IMR-90 (cell line): ENCODE data around the gene SEH1L. TPM values are rescaled to one million over a fixed set of nuclear protein-coding genes. Genes with fewer than 3 reads are reported as not detected.

Experiments used
- ATAC-seq: fragments of 200-7000 bp; cut with Tn5 transposase; 2 replicates; pipeline ENCODE4 v1.9.1; 2020; ENCODE audit warnings: low read depth, mild to moderate bottlenecking, moderate library complexity
- BruUV-seq: library from RNA; stranded (reverse); fragments of 400-500 nt; replicated peaks from 2 replicates; lab custom pipeline; 2021; lab: Mats Ljungman, UMichigan
- CTCF ChIA-PET: fragments of 300-600 bp; formaldehyde crosslinking; extraction: SDS; loops from one replicate; lab custom pipeline; 2021; ENCODE audit warnings: antibody characterized with exemption; lab: Yijun Ruan, JAX
- POLR2A ChIA-PET: fragments of 300-600 bp; sonication (Branson Sonifier 250); formaldehyde crosslinking; loops from one replicate; lab custom pipeline; 2022; ENCODE audit warnings: antibody characterized with exemption; ENCODE audit not compliant: unreplicated experiment; lab: Charles Lee
- DNase-seq: peaks from one replicate; pipeline ENCODE4 v3.0.0; 2013
- H2AFZ ChIP-seq: replicated peaks from 2 replicates; pipeline ENCODE3; 2013; ENCODE audit warnings: low read length, mild to moderate bottlenecking; ENCODE audit not compliant: poor library complexity
- H2AK5ac ChIP-seq: 2 replicates; pipeline ENCODE4 v1.6.1; 2013; ENCODE audit warnings: low read depth, low read length, inconsistent platforms
- H2AK9ac ChIP-seq: replicated peaks from 2 replicates; pipeline ENCODE3; 2013; ENCODE audit warnings: mild to moderate bottlenecking, low read depth, low read length, moderate library complexity; ENCODE audit not compliant: poor library complexity
- H2BK120ac ChIP-seq: 2 replicates; pipeline ENCODE4 v1.6.1; 2013; ENCODE audit warnings: low read depth, low read length, inconsistent platforms
- H2BK15ac ChIP-seq: 3 replicates; pipeline ENCODE4 v1.6.1; 2013; ENCODE audit warnings: low read depth, low read length, inconsistent platforms
- H2BK20ac ChIP-seq: 2 replicates; pipeline ENCODE4 v1.6.1; 2013; ENCODE audit warnings: low read depth, mild to moderate bottlenecking, inconsistent platforms, low read length, moderate library complexity
- H2BK5ac ChIP-seq: 2 replicates; pipeline ENCODE4 v1.6.1; 2013; ENCODE audit warnings: mild to moderate bottlenecking, low read depth, low read length, inconsistent platforms; ENCODE audit not compliant: poor library complexity, severe bottlenecking
- H3K14ac ChIP-seq: replicated peaks from 2 replicates; pipeline ENCODE4 v1.6.1; 2013; ENCODE audit warnings: low read depth, low read length, inconsistent platforms
- H3K18ac ChIP-seq: 2 replicates; pipeline ENCODE4 v1.6.1; 2013; ENCODE audit warnings: low read depth, low read length, control low read depth
- H3K23ac ChIP-seq: 2 replicates; pipeline ENCODE4 v1.6.1; 2013; ENCODE audit warnings: low read depth, low read length, inconsistent platforms
- H3K27ac ChIP-seq: 2 replicates; pipeline ENCODE4 v1.5.1; 2013; ENCODE audit warnings: mild to moderate bottlenecking, control low read depth, low read length; ENCODE audit not compliant: insufficient read depth
- H3K27me3 ChIP-seq: 2 replicates; pipeline ENCODE4 v1.6.1; 2013; ENCODE audit warnings: low read length; ENCODE audit not compliant: control insufficient read depth, insufficient read depth
- H3K36me3 ChIP-seq: 2 replicates; pipeline ENCODE4 v1.6.1; 2013; ENCODE audit warnings: low read length, mixed read lengths; ENCODE audit not compliant: control insufficient read depth, insufficient read depth
- H3K4ac ChIP-seq: 2 replicates; pipeline ENCODE4 v1.6.1; 2013; ENCODE audit warnings: low read depth, low read length, inconsistent platforms
- H3K4me1 ChIP-seq: 2 replicates; pipeline ENCODE4 v1.6.1; 2013; ENCODE audit warnings: low read length, mixed read lengths; ENCODE audit not compliant: control insufficient read depth, insufficient read depth
- H3K4me2 ChIP-seq: 2 replicates; pipeline ENCODE4 v1.6.1; 2013; ENCODE audit warnings: low read depth, mild to moderate bottlenecking, control low read depth, low read length, moderate library complexity
- H3K4me3 ChIP-seq: 2 replicates; pipeline ENCODE4 v1.5.1; 2013; ENCODE audit warnings: low read depth, mild to moderate bottlenecking, control low read depth, low read length, moderate library complexity; ENCODE audit not compliant: insufficient read depth
- H3K56ac ChIP-seq: 2 replicates; pipeline ENCODE4 v1.6.1; 2013; ENCODE audit warnings: low read length, inconsistent platforms; ENCODE audit not compliant: insufficient read depth; ENCODE audit errors: extremely low read depth
- H3K79me1 ChIP-seq, 2 experiments: 2 replicates each; pipeline ENCODE4 v1.6.1; 2013; ENCODE audit warnings: low read length in 2 of 2, inconsistent platforms in 1 of 2, low read depth in 1 of 2
- H3K9ac ChIP-seq: 2 replicates; pipeline ENCODE4 v1.6.1; 2013; ENCODE audit warnings: low read depth, low read length, control low read depth
- H3K9me1 ChIP-seq: 2 replicates; pipeline ENCODE4 v1.6.1; 2013; ENCODE audit warnings: low read length, inconsistent platforms; ENCODE audit not compliant: insufficient read depth
- H3K9me3 ChIP-seq: 2 replicates; pipeline ENCODE4 v1.6.1; 2013; ENCODE audit warnings: low read length; ENCODE audit not compliant: control insufficient read depth, insufficient read depth
- H4K20me1 ChIP-seq: 2 replicates; pipeline ENCODE4 v1.6.1; 2013; ENCODE audit warnings: low read length, inconsistent platforms; ENCODE audit not compliant: insufficient read depth
- H4K5ac ChIP-seq: 2 replicates; pipeline ENCODE4 v1.6.1; 2013; ENCODE audit warnings: mild to moderate bottlenecking, low read depth, low read length, control low read depth
- H4K8ac ChIP-seq, 2 experiments: 2 replicates each; pipeline ENCODE4 v1.6.1; 2013; ENCODE audit warnings: low read depth in 2 of 2, low read length in 2 of 2, control low read depth in 1 of 2, inconsistent platforms in 1 of 2
- H4K91ac ChIP-seq: 2 replicates; pipeline ENCODE4 v1.6.1; 2013; ENCODE audit warnings: low read depth, low read length, inconsistent platforms; ENCODE audit not compliant: insufficient read depth
- BHLHE40 ChIP-seq: fragments of 150-350 bp; IDR thresholded peaks from 2 replicates; pipeline ENCODE4 v1.6.1; 2016; ENCODE audit warnings: mild to moderate bottlenecking, low read depth, low read length
- CEBPB ChIP-seq: IDR thresholded peaks from 2 replicates; pipeline ENCODE4 v1.6.1; 2012; ENCODE audit warnings: low read depth, low read length, improper control_type of control experiment
- CHD1 ChIP-seq: IDR thresholded peaks from 2 replicates; pipeline ENCODE4 v1.6.1; 2012; ENCODE audit warnings: low read depth, low read length, improper control_type of control experiment
- FOS ChIP-seq: fragments of 150-350 bp; IDR thresholded peaks from 2 replicates; pipeline ENCODE4 v1.6.1; 2016; ENCODE audit warnings: low read depth, low read length
- MAFK ChIP-seq: IDR thresholded peaks from 2 replicates; pipeline ENCODE4 v1.6.1; 2012; ENCODE audit warnings: low read depth, low read length, improper control_type of control experiment
- MAZ ChIP-seq: IDR thresholded peaks from 2 replicates; pipeline ENCODE4 v1.6.1; 2012; ENCODE audit warnings: low read depth, mild to moderate bottlenecking, low read length, improper control_type of control experiment, moderate library complexity, borderline replicate concordance
- NFE2L2 ChIP-seq: fragments of 150-350 bp; IDR thresholded peaks from 2 replicates; pipeline ENCODE4 v1.6.1; 2016; ENCODE audit warnings: low read depth, mild to moderate bottlenecking, low read length
- POLR2A ChIP-seq: IDR thresholded peaks from 2 replicates; pipeline ENCODE4 v1.6.1; 2012; ENCODE audit warnings: mild to moderate bottlenecking, low read depth, low read length
- RAD21 ChIP-seq: IDR thresholded peaks from 2 replicates; pipeline ENCODE4 v1.6.1; 2012; ENCODE audit warnings: low read length, improper control_type of control experiment
- SMC3 ChIP-seq: fragments of 150-350 bp; IDR thresholded peaks from 2 replicates; pipeline ENCODE4 v1.6.1; 2016; ENCODE audit warnings: low read depth, mild to moderate bottlenecking, antibody characterized with exemption, low read length, moderate library complexity
- WGBS, 2 experiments: methylation state at CpG; one replicate each; pipeline versions ENCODE4 v1.1.5 to v1.1.7; 2013; ENCODE audit warnings: missing lambda C conversion rate in 2 of 2; ENCODE audit not compliant: insufficient read length in 1 of 2; ENCODE audit errors: extremely low coverage in 2 of 2; 5-methylcytosine and 5-hydroxymethylcytosine counted together
- dilution Hi-C: fragments of 300-500 bp; cut with HindIII; formaldehyde crosslinking; loops from one replicate; pipeline ENCODE4 v1.14.3; 2018; ENCODE audit warnings: low sequenced_read_pairs; ENCODE audit not compliant: unreplicated experiment
- in situ Hi-C: fragments of 300-500 bp; cut with MboI; formaldehyde crosslinking; loops from 3 replicates; pipeline ENCODE4 v1.14.3; 2019; ENCODE audit warnings: low sequenced_read_pairs, inconsistent platforms, mixed read lengths
- intact Hi-C: fragments of 100-400 bp; cut with micrococcal nuclease; formaldehyde crosslinking; loops from 2 replicates; pipeline ENCODE4 v1.10.0; 2022
- polyA plus RNA-seq, 3 experiments: library from polyadenylated mRNA; depleted of rRNA; stranded (reverse); fragments of >200 nt; gene quantifications; 2 replicates each; pipeline ENCODE4 v1.2.3, GENCODE V29; 2012; ENCODE audit warnings: low replicate concordance in 1 of 3
- total RNA-seq: library from RNA; depleted of rRNA; stranded (reverse); fragments of >200 nt; gene quantifications from 2 replicates; pipeline ENCODE4 v1.2.3, GENCODE V29; 2012
- TF ChIP-seq, protein P1 (sequence below): conservative IDR thresholded peaks from 2 replicates; pipeline ENCODE4 v1.5.1; 2012; ENCODE audit warnings: mild to moderate bottlenecking, low read depth, low read length, improper control_type of control experiment
- TF ChIP-seq, protein P2 (sequence below): fragments of 150-350 bp; IDR thresholded peaks from 2 replicates; pipeline ENCODE4 v1.6.1; 2017; ENCODE audit warnings: mild to moderate bottlenecking, antibody characterized with exemption, low read length, low read depth
- TF ChIP-seq, protein P3 (sequence below): fragments of 150-350 bp; IDR thresholded peaks from 2 replicates; pipeline ENCODE4 v1.6.1; 2016; ENCODE audit warnings: low read depth, mild to moderate bottlenecking, low read length, moderate library complexity, borderline replicate concordance

SEH1L gene
- total and polyA plus RNA-seq, 2 of the 4 experiments (the other 2 are of a cell fraction): 27.6 to 45.5 TPM

DNA sequence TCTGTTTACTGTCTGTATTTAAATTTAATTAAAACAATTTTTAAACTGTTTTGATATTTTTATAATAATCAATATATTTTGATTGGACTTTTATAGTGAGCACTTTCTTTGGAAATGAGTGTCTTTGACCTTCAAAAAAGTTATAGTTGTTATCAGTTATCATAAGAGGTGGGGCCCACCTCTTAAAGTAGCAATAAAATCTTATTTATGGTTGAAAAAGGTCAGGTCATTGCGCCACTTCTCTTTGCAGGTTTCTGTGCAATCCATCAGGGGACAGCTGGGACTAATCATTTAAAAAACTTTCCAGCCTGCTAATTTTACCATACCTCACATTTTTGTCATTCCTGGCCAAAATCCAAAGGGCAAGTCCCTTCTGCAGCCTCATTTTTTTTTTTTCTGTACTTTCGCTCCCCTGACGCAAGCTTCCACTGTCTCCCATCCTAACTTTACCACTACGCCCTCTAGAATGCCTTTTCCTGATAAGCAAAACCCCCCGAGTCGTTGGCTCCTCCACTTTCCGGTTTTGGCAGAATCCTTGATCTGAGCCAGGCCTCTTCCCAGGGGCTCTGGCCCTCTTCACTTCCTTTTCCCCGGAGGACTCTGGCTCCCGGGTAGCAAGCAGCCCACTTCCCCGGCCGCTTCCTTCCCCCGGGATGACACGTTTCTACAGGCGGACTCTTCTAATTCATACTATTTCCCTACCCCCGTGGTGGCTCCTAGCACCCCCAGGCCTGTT is 1.1 kb upstream of the SEH1L start:
- peak overlapping the region; percentile 84 for H3K4me3 ChIP-seq
- WGBS, 2 experiments: 0% methylated on average over 3 of the region's 15 CpGs; no CpG with 5 or more reads in 1 of the 2 experiments
- dilution Hi-C loops: no loop called here
- peak overlapping the region; percentile 90 for H3K9ac ChIP-seq
- DNase-seq: peak; percentile 89
- peak overlapping the region; percentile 81 for H3K4me2 ChIP-seq
- H3K56ac ChIP-seq: peak overlapping the region; percentile 97
- no peaks in the 10 kb centered on the region for H3K9me3 ChIP-seq
- peaks cover 3% of the 10 kb centered on the region; the same call in 1 of the 2 replicates for H3K4me1 ChIP-seq
- no peaks in the 10 kb centered on the region for H3K36me3 ChIP-seq
- peak overlapping the region; percentile 95 for H4K91ac ChIP-seq
- H4K5ac ChIP-seq: peak overlapping the region; percentile 17
- H2BK120ac ChIP-seq: peak overlapping the region; percentile 81
- peak overlapping the region; percentile 93 for H2AK5ac ChIP-seq
- no TSS peak for BruUV-seq
- CTCF ChIA-PET: interaction anchor here (0.6 kb wide), 2 partner anchors 206 to 554 kb away, joined by 3 read pairs; no protein-coding TSS in a partner anchor
- peaks cover 13% of the 10 kb centered on the region for H3K9me1 ChIP-seq
- ATAC-seq: peak; percentile 1; the same call in 1 of the 2 replicates
- intact Hi-C loops: loop anchor here (5.0 to 10.0 kb wide), 2 partner anchors 208 to 569 kb away; partner anchors contain the start of gene AFG3L2
- H3K79me1 ChIP-seq: peaks cover 19 to 38% of the 10 kb centered on the region in 2 experiments
- H3K14ac ChIP-seq: peak overlapping the region; percentile 99
- in situ Hi-C loops: loop anchor here (10.0 kb wide), 1 partner anchor 572 kb away; the partner anchor contains the start of gene AFG3L2
- peak overlapping the region; percentile 51 for H3K18ac ChIP-seq
- peak overlapping the region; percentile 4; the same call in 1 of the 3 replicates for H2BK15ac ChIP-seq
- H3K4ac ChIP-seq: peak overlapping the region; percentile 92
- H2BK20ac ChIP-seq: peak overlapping the region; percentile 41; the same call in 1 of the 2 replicates
- peak overlapping the region; percentile 87 for H2AFZ ChIP-seq
- H4K8ac ChIP-seq: peak overlapping the region; percentile 79 to 94
- H2BK5ac ChIP-seq: peak overlapping the region; percentile 90
- H3K23ac ChIP-seq: peak overlapping the region; percentile 92
- peak overlapping the region; percentile 100 for H2AK9ac ChIP-seq
- POLR2A ChIA-PET: no interaction called here
- H4K20me1 ChIP-seq: peaks cover 7% of the 10 kb centered on the region
- H3K27ac ChIP-seq: peak overlapping the region; percentile 93
- no peaks in the 10 kb centered on the region for H3K27me3 ChIP-seq
- TF ChIP-seq, protein P1, sequence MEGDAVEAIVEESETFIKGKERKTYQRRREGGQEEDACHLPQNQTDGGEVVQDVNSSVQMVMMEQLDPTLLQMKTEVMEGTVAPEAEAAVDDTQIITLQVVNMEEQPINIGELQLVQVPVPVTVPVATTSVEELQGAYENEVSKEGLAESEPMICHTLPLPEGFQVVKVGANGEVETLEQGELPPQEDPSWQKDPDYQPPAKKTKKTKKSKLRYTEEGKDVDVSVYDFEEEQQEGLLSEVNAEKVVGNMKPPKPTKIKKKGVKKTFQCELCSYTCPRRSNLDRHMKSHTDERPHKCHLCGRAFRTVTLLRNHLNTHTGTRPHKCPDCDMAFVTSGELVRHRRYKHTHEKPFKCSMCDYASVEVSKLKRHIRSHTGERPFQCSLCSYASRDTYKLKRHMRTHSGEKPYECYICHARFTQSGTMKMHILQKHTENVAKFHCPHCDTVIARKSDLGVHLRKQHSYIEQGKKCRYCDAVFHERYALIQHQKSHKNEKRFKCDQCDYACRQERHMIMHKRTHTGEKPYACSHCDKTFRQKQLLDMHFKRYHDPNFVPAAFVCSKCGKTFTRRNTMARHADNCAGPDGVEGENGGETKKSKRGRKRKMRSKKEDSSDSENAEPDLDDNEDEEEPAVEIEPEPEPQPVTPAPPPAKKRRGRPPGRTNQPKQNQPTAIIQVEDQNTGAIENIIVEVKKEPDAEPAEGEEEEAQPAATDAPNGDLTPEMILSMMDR: 0 out of 2 replicates have a peak, but pooled peaks have one; percentile 6
- TF ChIP-seq NFE2L2: no peak
- TF ChIP-seq, protein P2, sequence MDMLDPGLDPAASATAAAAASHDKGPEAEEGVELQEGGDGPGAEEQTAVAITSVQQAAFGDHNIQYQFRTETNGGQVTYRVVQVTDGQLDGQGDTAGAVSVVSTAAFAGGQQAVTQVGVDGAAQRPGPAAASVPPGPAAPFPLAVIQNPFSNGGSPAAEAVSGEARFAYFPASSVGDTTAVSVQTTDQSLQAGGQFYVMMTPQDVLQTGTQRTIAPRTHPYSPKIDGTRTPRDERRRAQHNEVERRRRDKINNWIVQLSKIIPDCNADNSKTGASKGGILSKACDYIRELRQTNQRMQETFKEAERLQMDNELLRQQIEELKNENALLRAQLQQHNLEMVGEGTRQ: no peak
- TF ChIP-seq CHD1: no peak
- no peak for TF ChIP-seq FOS
- TF ChIP-seq MAFK: no peak
- no peak for TF ChIP-seq RAD21
- no peak for TF ChIP-seq SMC3
- peak; percentile 77 for TF ChIP-seq POLR2A
- TF ChIP-seq, protein P3, sequence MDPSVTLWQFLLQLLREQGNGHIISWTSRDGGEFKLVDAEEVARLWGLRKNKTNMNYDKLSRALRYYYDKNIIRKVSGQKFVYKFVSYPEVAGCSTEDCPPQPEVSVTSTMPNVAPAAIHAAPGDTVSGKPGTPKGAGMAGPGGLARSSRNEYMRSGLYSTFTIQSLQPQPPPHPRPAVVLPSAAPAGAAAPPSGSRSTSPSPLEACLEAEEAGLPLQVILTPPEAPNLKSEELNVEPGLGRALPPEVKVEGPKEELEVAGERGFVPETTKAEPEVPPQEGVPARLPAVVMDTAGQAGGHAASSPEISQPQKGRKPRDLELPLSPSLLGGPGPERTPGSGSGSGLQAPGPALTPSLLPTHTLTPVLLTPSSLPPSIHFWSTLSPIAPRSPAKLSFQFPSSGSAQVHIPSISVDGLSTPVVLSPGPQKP: no peak
- TF ChIP-seq CEBPB: peak; percentile 55; the same call in 1 of the 2 replicates
- peak; percentile 13; the same call in 1 of the 2 replicates for TF ChIP-seq MAZ
- no peak for TF ChIP-seq BHLHE40
